ENCODE measurements around the gene PSMD9.

DNA sequence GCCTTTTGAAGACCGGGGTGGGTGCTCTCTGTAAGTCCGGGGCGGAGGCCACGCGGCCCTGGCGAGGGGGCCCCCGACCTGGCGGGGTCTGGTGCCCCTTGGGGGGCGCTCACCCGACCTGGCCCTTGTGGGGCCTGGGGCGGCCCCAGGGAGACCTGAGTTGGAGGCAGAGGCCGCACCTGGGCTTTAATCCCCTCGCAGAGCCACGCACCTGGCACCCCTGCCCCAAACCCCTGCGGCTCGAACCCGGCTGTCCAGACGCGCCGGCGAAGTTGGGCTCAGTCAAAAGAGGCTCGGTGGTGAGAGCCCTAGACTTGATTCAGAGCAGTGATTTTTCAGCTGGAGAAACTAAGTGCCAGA is 30.1 kb downstream of the PSMD9 start:
- TF ChIP-seq, protein P1, sequence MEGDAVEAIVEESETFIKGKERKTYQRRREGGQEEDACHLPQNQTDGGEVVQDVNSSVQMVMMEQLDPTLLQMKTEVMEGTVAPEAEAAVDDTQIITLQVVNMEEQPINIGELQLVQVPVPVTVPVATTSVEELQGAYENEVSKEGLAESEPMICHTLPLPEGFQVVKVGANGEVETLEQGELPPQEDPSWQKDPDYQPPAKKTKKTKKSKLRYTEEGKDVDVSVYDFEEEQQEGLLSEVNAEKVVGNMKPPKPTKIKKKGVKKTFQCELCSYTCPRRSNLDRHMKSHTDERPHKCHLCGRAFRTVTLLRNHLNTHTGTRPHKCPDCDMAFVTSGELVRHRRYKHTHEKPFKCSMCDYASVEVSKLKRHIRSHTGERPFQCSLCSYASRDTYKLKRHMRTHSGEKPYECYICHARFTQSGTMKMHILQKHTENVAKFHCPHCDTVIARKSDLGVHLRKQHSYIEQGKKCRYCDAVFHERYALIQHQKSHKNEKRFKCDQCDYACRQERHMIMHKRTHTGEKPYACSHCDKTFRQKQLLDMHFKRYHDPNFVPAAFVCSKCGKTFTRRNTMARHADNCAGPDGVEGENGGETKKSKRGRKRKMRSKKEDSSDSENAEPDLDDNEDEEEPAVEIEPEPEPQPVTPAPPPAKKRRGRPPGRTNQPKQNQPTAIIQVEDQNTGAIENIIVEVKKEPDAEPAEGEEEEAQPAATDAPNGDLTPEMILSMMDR (optimal IDR thresholded peaks at IDR 0.05 in 1 of 3, IDR thresholded peaks at IDR 0.05 in 1 of 3, conservative IDR thresholded peaks at IDR 0.05 in 1 of 3; ENCODE audit: extremely low read depth in 1 of 3, insufficient read depth in 2 of 3, low read length in 3 of 3) = no peak
- no peak for TF ChIP-seq EZH2 (IDR thresholded peaks at IDR 0.05; ENCODE audit: low read length)
